NCI-H2171 (cell line): ENCODE results near the gene LRP2BP.
"Not testable (repeated sequence)": the region's sequence is repeated elsewhere in the genome, so short reads cannot be mapped to it uniquely, and the experiment has no call there.

Source experiments
- DNase-seq: peaks from one replicate; lab custom pipeline; 2025; lab: John Stamatoyannopoulos, UW

The LRP2BP gene

DNA sequence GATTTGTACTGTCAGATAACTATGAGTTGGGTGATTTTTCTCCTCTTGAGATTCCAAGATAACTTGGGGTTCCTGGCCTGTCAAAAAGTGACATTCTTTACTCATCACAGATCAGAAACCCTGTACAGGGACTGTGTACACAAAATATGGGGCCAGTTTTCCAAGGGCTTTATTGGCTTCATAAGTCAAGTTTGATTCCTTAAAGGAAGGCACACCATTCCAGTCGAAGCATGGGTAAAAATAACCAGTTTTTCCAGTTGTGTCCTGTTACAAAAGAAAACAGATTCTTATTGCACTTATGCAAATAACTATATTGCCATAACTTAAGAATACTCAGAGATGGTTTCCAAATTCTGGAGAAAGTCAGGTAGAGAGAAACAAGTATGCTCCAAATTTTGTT is 70.0 kb downstream of the LRP2BP start:
- DNase-seq, result not testable (repeated sequence)

DNA sequence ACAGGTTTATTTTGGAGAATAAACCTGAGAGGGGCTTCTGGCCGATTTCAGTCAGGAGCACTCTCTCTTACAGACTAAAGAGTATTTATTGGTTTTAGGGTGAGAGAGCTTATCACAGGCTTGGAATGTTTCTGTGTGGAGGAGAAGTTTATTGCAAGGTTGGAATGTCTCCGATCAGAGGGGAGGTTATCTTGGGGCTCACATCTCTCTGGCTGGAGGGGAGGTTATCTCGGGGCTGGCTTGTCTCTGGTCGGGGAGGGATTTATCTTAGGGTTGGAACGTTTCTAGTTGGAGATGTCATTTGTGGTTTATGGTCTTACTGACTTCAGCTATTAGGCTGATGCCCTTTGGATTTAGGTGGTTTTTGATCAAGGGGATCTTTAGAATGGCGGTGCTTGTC is 71.4 kb downstream of the LRP2BP start:
- DNase-seq, result not testable (repeated sequence)

DNA sequence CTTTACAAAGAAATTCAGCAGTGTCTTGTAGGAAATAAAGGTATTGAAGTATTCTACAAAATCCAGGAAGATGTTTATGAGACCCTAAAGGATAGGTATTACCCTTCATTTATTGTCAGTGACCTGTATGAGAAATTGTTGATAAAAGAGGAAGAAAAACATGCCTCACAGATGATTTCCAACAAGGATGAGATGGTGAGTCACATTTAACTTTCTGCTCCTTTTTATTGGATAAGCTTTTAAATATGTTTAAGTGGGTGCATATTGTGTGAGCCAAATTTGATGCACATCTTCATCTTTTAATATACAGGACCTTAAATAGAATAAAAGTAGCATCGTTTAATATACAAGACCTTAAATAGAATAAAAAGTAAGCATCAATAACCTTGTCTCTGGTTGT is 72.1 kb downstream of the LRP2BP start:
- DNase-seq, result no peak

DNA sequence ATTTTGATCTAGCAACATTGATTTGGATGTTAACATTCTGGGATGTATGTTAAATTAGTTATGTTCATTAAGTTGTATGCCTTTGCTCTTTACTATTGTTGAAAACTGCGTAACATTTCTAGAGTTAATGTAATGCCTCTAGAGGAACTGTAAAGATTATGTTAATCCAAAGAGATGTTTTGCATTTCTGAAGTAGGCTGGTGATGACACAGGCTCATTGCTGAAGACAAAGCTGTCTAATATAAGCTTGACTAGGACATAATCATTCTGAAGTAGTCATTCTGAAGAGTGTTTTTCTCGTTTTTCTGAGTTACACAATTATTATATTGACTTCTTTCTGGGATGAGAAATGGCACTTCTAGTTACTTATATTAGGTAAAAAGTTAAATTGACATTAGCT is 72.9 kb downstream of the LRP2BP start:
- DNase-seq, result no peak

DNA sequence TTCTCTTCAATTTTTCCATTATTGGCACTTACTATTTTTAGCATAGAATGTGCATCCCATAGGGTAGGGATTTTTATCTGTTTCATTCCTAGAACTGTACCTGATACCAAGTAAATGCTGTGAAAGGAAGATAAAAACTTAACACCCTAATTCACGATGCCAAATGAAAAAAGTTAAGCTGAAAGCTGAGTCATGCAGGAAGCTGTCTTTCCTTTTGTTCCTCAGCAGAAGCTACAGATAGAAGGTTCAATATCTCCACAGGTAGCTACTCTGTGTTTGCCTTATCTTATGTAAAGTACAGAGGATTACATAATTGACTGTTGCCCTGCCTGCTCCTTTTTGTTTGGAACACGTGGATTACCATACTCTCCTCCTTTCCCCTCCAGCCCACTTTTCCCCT is 77.0 kb downstream of the LRP2BP start:
- no peak for DNase-seq

DNA sequence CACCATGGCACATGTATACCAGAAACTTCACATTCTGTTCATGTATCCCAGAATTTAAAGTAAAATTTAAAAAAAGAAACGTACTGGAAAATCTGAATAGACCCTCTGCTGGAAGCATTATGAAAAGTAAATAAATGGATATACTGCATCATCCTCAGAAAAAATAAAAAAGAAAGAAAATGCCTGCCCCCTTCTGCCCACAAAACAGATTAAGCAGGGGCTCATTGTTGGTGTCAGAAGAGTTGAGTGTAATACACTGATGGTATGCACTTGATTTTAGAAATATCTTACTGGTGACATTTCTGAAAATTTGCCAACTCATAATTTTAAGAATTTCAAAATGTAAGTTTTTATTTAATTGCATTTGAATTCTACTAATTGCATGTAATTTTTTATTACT is 77.8 kb downstream of the LRP2BP start:
- no peak for DNase-seq

DNA sequence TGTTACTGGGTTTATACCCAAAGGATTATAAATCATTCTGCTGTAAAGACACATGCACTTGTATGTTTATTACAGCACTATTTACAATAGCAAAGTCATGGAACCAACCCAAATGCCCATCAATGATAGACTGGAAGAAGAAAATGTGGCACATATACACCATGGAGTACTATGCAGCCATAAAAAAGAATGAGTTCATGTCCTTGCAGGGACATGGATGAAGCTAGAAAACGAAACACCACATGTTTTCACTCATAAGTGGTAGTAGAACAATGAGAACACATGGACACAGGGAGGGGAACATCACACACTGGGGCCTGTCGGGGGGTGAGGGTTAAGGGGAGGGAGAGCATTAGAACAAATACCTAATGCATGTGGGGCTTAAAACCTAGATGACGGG is 78.3 kb downstream of the LRP2BP start:
- DNase-seq, result not testable (repeated sequence)
